GM13976 (cell line): ENCODE measurements around the gene PBX1.

Source experiments
- DNase-seq: peaks from one replicate; pipeline ENCODE4 v3.0.0; 2012; ENCODE audit warnings: low spot score
- CTCF ChIP-seq: IDR thresholded peaks from 2 replicates; pipeline ENCODE4 v1.5.1; 2012; ENCODE audit warnings: borderline replicate concordance, mild to moderate bottlenecking; ENCODE audit not compliant: insufficient read depth; ENCODE audit errors: extremely low read depth, missing control alignments, control extremely low read depth
- in situ Hi-C: fragments of 300-500 bp; cut with MboI; formaldehyde crosslinking; loops from one replicate; pipeline ENCODE4 v1.12.0; 2022; ENCODE audit warnings: low sequenced_read_pairs, mixed read lengths, inconsistent platforms; ENCODE audit not compliant: unreplicated experiment

PBX1 gene

GRCh38 chr1:164786980-164787833 is 228.2 kb downstream of the PBX1 start:
- peak; percentile 85 for DNase-seq
- in situ Hi-C loops, result loop anchor here (25.0 kb wide), 2 partner anchors 1250 to 1375 kb away; no protein-coding TSS in a partner anchor
- peak; percentile 92 for TF ChIP-seq CTCF

- TF ChIP-seq CTCF, result no peak
- no peak for DNase-seq
- in situ Hi-C loops, result loop anchor here (25.0 kb wide), 2 partner anchors 1251 to 1376 kb away; no protein-coding TSS in a partner anchor
Observed at GRCh38 chr1:164787834-164788231, 228.8 kb downstream of the PBX1 start.

GRCh38 chr1:164790081-164790480 is 231.1 kb downstream of the PBX1 start:
- in situ Hi-C loops, result loop anchor here (25.0 kb wide), 2 partner anchors 1253 to 1378 kb away; no protein-coding TSS in a partner anchor

GRCh38 chr1:164792410-164793004 is 233.5 kb downstream of the PBX1 start:
- no peak for TF ChIP-seq CTCF
- DNase-seq, result no peak
- in situ Hi-C loops, result loop anchor here (25.0 kb wide), 2 partner anchors 1255 to 1380 kb away; no protein-coding TSS in a partner anchor

More at GRCh38 chr1:164790081-164790480, 231.1 kb downstream of the PBX1 start:
- no peak for TF ChIP-seq CTCF
- DNase-seq, result no peak

GRCh38 chr1:164794356-164794755 is 235.4 kb downstream of the PBX1 start:
- DNase-seq, result no peak
- in situ Hi-C loops, result loop anchor here (25.0 kb wide), 2 partner anchors 1257 to 1382 kb away; no protein-coding TSS in a partner anchor

More at GRCh38 chr1:164794356-164794755, 235.4 kb downstream of the PBX1 start:
- TF ChIP-seq CTCF, result no peak
